Measurements from ENCODE around the gene AK5.
A peak's percentile ranks its signal among the peaks of the same experiment; 100 is the strongest.

AK5 gene

GRCh38 chr1:77288275-77288674, 6.5 kb downstream of the AK5 start:
- TF ChIP-seq, protein P1, sequence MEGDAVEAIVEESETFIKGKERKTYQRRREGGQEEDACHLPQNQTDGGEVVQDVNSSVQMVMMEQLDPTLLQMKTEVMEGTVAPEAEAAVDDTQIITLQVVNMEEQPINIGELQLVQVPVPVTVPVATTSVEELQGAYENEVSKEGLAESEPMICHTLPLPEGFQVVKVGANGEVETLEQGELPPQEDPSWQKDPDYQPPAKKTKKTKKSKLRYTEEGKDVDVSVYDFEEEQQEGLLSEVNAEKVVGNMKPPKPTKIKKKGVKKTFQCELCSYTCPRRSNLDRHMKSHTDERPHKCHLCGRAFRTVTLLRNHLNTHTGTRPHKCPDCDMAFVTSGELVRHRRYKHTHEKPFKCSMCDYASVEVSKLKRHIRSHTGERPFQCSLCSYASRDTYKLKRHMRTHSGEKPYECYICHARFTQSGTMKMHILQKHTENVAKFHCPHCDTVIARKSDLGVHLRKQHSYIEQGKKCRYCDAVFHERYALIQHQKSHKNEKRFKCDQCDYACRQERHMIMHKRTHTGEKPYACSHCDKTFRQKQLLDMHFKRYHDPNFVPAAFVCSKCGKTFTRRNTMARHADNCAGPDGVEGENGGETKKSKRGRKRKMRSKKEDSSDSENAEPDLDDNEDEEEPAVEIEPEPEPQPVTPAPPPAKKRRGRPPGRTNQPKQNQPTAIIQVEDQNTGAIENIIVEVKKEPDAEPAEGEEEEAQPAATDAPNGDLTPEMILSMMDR (IDR thresholded peaks at IDR 0.05), result no peak

DNA sequence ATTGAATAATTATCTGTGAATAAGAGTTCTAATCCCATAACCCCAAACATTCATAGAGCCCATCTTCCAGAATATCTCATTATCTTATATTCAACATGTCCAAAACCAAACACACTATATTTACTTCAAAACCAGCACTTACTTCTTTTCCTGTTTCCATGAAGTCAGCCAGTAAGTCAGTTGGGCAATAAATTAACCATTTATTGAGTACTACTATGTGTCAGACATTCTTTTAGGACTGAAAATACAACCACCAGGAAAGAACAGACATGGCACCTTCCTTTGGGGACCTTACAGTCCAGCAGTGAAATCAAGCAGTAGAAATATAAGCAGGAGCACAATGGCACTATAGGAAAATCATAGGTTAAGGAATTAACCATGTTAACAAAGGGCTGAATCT, 8.8 kb downstream of the AK5 start:
- TF ChIP-seq, protein P1 (IDR thresholded peaks at IDR 0.05), result no peak

DNA sequence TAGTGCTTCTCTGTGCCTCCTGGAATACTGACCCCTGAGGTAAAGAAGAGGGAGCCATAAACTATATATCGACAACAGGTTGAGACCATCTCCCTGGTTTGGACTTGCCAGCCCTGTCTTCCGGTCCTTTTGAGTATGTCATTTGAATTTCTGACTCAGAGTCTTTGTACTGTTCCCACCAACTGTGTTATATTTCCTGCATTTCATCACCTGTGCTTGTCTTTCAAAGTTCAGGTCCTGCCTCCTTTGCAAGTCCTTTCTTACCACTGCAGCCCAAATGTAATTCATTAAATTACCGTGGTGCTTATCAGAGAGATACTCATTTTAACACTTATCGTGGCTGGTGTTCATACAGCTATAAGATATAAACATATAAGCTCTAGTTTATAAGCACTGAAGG, 10.7 kb downstream of the AK5 start:
- TF ChIP-seq, protein P1 (IDR thresholded peaks at IDR 0.05), result no peak

GRCh38 chr1:77300566-77300965, 18.7 kb downstream of the AK5 start:
- TF ChIP-seq, protein P1 (IDR thresholded peaks at IDR 0.05), result no peak

DNA sequence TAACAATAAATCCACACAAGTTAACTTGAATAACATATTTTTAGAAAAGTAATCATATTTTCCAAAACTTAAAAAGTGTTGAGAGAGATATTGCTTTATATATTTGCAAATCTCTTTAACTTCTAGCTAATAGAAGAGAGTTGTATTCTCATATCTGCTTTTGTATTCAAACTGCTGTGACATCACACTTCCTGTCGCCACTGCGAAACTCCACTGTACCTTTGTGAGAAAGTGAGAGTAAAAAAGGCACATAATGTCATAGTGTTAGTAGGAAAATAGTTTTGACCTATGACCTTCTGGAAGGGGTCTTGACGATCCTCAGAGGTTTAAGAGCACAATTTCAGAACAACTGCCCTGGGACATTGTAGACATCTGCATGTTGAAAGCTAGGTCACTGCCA, 21.6 kb downstream of the AK5 start:
- TF ChIP-seq, protein P1 (IDR thresholded peaks at IDR 0.05), result no peak

- TF ChIP-seq, protein P1 (IDR thresholded peaks at IDR 0.05), result no peak
Observed at GRCh38 chr1:77308889-77309621, 27.2 kb downstream of the AK5 start.

DNA sequence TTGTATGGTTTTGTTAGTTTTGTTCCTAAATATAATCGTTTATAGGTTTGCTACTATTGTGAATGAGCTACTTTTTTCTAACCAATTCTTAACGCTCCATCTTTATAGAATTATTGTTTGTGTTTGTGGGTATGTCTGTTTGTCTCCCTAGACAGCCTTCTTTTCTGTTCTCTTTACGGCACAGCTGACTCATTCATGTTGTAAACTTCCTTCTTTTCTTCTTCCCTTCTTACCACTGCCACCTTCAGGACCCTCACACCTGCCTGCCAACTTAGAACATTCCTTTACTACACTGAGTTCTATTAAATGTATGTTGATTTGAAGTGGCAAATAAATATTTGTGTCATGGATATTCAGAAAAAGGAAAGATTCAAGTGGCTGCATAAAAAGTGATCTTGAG, 29.1 kb downstream of the AK5 start:
- TF ChIP-seq, protein P1 (IDR thresholded peaks at IDR 0.05), result no peak

DNA sequence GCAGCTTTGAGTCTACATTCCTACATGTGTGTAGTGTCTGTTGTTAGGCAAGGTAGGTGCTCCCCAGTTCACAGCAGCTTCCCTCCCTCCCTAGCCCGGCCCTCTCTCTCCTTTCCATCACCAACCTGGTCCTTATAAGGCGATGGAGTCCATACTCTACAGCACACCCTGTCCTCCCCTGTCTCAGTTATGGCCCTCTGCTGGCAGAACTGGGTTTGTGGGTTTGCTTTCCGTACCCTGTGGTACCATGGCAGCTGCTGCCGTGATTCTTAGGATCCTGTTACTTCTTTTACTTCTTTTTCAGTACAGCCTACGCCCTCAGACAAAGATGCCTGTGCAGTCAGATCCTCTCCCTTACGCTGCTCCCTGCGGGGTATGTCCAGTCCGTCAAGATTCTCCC, 31.7 kb downstream of the AK5 start:
- TF ChIP-seq, protein P1 (IDR thresholded peaks at IDR 0.05), result peak; percentile 54
